HG02938 (cell line): ENCODE results near the gene BCL2L11.

ENCODE experiments used
- ATAC-seq: cut with Tn5 transposase; IDR thresholded peaks from one replicate; pipeline ENCODE4 v1.9.1; 2021; ENCODE audit warnings: mild to moderate bottlenecking, moderate library complexity; ENCODE audit not compliant: unreplicated experiment

BCL2L11 gene

DNA sequence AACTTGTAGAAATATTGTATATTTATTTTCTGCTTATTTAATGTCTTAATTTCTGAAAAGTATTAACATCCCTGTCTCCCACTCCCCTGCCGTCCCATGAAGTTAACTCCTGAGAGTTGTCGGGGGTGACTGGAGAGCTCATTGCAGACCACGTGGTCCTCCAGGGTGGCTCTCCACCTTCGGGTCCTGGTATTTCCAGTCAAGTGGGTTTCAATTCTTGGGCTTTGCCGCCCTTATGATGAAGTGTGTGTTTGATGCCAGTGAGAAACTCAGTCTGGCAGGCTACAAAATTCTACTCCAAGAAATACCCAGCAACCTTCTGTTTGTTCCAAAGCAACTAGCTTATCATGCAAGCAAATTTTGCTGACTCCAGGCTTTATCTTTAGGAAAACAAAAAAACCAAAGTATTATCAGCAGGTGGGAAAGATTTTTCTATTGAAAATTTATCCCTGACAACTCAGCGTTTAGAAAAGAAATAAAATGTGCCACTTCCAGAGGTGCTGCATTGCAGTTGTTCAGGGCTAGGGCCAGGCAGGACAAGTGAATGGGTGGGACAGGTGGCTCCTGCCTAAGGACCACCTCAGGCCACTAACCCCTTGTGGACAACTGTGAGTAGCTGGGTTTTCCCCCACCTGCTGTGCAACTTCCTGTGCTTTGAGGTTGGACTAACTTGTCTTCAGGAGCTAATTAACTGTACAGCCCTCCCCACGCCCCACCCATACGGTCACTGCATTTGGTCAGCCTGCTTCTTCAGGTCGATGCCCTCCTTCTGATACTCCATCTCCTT is 46.6 kb downstream of the BCL2L11 start:
- no peak for ATAC-seq

GRCh38 chr2:111167863-111168162 is 47.1 kb downstream of the BCL2L11 start:
- ATAC-seq = no peak

GRCh38 chr2:111168528-111169239 is 48.0 kb downstream of the BCL2L11 start:
- ATAC-seq = no peak

GRCh38 chr2:111169268-111169667 is 48.6 kb downstream of the BCL2L11 start:
- ATAC-seq = no peak

DNA sequence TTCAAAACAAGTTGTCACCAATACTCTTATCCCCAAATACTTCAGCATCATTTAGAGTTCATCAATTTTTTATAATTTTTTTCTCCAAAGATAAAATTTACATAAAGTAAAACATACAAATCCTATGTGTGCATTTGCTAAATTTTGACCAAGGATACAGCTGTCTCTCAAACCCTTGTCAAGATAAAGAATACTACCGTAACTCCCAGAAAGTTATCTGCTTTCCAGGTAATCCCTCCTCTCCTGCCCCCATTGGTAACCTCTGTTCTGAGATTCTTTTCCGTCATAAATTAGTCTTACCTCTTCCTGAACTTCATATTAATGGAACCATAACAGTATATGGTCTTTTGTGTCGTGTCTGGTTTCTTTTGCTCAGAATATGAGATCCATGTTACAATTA is 49.2 kb downstream of the BCL2L11 start:
- no peak for ATAC-seq

GRCh38 chr2:111171337-111171930 is 50.7 kb downstream of the BCL2L11 start:
- ATAC-seq = no peak

- no peak for ATAC-seq
These were observed 52.0 kb downstream of the BCL2L11 start for GRCh38 chr2:111172666-111173065.

GRCh38 chr2:111173338-111173737 is 52.6 kb downstream of the BCL2L11 start:
- no peak for ATAC-seq

- ATAC-seq = no peak
These were observed 53.1 kb downstream of the BCL2L11 start for GRCh38 chr2:111173856-111174255.

DNA sequence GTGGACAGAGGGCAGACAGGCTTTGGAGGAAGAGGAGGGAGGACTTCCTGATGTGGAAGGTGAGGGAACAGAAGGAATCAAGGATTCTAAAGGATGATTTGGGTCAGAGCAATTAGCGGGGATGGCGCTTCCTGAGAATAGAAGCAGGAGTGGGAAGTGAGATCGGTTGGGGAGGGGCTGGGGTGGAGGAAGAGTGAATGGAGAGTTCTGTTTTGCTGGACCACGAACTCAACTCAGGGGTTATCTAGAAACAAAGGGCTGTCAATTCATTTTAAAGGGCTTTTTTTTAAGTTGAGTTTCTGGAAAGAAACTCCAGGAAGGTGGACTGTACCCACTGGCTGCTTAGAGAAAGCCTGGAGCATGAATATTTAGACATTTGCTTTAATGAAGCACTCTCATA is 54.9 kb downstream of the BCL2L11 start:
- ATAC-seq = no peak

DNA sequence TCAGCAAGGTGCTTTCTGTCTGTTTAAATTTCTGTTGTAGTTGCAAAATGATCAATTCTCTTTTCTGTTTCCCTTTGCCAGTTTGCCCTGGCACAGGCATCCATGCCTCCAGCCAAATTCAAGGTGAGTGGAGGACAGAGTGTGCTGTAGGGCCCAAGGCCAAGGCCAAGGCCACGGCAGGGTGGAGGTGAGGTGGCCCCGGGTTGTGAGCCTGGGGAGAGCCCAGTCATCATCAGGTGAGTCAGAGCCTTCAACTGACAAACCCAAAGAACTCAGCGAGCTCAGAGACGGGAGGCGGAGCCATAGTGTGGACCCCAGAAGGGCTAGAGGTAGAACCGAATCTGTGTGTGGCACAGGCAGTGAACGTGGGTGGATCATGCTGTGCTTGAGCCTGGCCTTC is 55.7 kb downstream of the BCL2L11 start:
- ATAC-seq = no peak

GRCh38 chr2:111176867-111177266 is 56.2 kb downstream of the BCL2L11 start:
- ATAC-seq = no peak

GRCh38 chr2:111178296-111178695 is 57.6 kb downstream of the BCL2L11 start:
- ATAC-seq = no peak

- ATAC-seq = no peak
These were observed 58.2 kb downstream of the BCL2L11 start for GRCh38 chr2:111178730-111179405.

DNA sequence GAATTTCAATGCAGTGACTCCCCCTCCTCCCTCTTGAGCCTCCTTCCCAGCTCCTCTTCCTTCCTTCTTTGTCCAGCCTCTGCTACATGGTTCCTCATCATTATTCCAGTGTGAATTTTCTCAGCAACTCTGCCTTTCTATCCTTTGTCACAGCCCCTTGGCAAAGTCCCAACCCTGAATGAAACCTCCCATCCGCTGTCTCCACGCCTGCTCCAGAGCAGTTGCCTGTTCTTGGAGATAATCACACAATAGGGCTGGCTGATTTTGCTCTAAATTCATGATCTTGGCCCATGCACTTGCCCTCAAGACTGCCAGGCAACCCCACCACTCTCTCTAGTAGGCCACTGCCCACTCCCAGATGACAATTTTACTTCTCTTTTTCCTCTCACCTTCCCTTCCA is 61.4 kb downstream of the BCL2L11 start:
- no peak for ATAC-seq

- no peak for ATAC-seq
These were observed 62.0 kb downstream of the BCL2L11 start for GRCh38 chr2:111182740-111183139.

DNA sequence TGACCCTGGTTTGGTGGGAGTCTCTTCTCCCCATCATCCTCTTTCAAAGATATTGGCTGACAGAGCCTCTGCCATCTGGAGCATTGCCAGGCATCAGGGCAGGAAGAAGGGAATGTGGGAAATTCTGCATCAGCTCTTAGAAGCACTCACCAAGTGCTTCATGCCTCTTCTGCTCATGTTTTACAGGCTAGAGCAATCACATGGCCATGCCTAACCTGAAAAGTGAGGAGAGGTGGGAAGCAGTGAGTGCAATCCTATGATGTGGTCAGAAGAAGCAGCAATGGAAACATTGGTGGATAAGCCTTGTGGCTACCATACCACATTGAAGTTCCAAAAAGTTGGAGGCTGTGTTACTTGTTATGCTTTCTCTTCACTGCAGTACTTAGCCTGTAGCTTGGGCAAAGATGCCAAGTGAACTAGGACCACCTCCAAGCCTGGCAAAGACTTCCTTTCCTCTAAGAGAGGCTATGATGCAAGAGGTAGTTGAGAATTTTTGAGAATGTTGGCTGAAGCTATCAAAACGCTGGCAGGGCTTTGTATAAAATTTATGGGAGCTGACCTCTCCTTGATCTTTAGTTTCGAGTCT is 64.1 kb downstream of the BCL2L11 start:
- ATAC-seq = no peak

- no peak for ATAC-seq
These were observed 64.8 kb downstream of the BCL2L11 start for GRCh38 chr2:111185361-111186022.

GRCh38 chr2:111186121-111186715 is 65.5 kb downstream of the BCL2L11 start:
- ATAC-seq = no peak

DNA sequence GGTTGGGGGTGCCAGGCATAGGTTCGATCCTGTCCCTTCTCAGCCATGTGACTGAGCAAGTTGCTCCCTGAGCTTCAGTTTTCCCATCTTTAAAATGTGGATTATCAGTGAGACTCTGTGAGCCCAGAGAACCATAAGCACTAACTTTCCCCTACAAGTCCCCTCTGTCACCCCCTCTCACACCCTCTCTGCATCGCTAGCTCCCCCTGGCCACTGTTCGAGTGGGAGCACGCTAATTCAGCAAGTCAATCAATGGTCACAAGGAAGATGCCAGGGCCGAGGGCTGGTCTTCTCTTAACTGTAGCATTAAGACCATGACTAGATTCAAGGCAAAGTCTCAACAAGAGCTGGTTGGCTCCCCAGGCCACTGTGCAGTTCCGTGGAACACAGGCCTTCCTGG is 66.2 kb downstream of the BCL2L11 start:
- no peak for ATAC-seq
